ENCODE data around the gene SOS2. TPM values are rescaled to one million over a fixed set of nuclear protein-coding genes. Genes with fewer than 3 reads are reported as not detected.

Gene SOS2
- total and polyA plus RNA-seq, 10 of the 15 experiments (the other 5 are each of a cell fraction or from before 2014, with no cell fraction given): 2.1 to 16.8 (median 8.4) TPM

- ChIA-PET CTCF (interaction anchor here (1.1 to 6.0 kb wide), 3 partner anchors 10 to 239 kb away, joined by 3 to 34 read pairs (median 7); partner anchors contain the start of gene NEMF), POLR2A (interaction anchor here (0.5 to 1.2 kb wide), 4 partner anchors 8 to 169 kb away, joined by 3 to 5 read pairs (median 4); no protein-coding TSS in a partner anchor), RAD21 (ENCODE audit: unreplicated experiment) (no interaction called here), SMC1A (ENCODE audit: uncharacterized antibody, unreplicated experiment) (interaction anchor here (0.6 to 1.4 kb wide), 6 partner anchors 10 to 239 kb away, joined by 3 to 5 read pairs (median 3); partner anchors contain the start of gene NEMF)
- in situ Hi-C loops (cut with MboI): loop anchor here (10.0 kb wide), 1 partner anchor 227 kb away; no protein-coding TSS in a partner anchor
- WGBS (ENCODE audit: insufficient coverage, insufficient replicate concordance, low lambda C conversion rate, missing lambda C conversion rate): 89% methylated on average over 7 of the region's 7 CpGs
- no peaks in the 10 kb centered on the region for H3K79me2 ChIP-seq (ENCODE audit: control insufficient read depth, insufficient read depth, low read length)
- intact Hi-C loops (cut with micrococcal nuclease; ENCODE audit: unreplicated experiment): no loop called here
- no TSS peak for BruUV-seq (replicated peaks)
- peaks cover 30% of the 10 kb centered on the region for H3K4me1 ChIP-seq (ENCODE audit: control insufficient read depth, insufficient read depth, low read length)
- no peak overlapping the region for H3K4me3 ChIP-seq
- ATAC-seq (no peak), FAIRE-seq (no peak), DNase-seq (ENCODE audit: low read depth, low spot score) (no peak)
- H3K27me3 ChIP-seq (replicated peaks in 1 of 2; ENCODE audit: control insufficient read depth in 2 of 2, insufficient read depth in 2 of 2, low read length in 1 of 2): no peaks in the 10 kb centered on the region
- H3K36me3 ChIP-seq (ENCODE audit: control insufficient read depth in 2 of 2, insufficient read depth in 2 of 2, low read length in 1 of 2): no peaks in the 10 kb centered on the region; a peak in 1 of 4 replicates
- no peaks in the 10 kb centered on the region for H4K20me1 ChIP-seq (ENCODE audit: control insufficient read depth, insufficient read depth)
- no peak overlapping the region for H3K9ac ChIP-seq (ENCODE audit: control insufficient read depth, insufficient read depth, low read length)
- H3K27ac ChIP-seq (ENCODE audit: control insufficient read depth, insufficient read depth): no peak overlapping the region
- no peak overlapping the region for H2AFZ ChIP-seq (ENCODE audit: control insufficient read depth, low read depth, low read length)
- H3K9me3 ChIP-seq (replicated peaks; ENCODE audit: control insufficient read depth, insufficient read depth, low read length): no peaks in the 10 kb centered on the region
- no peak overlapping the region for H3K4me2 ChIP-seq (ENCODE audit: control insufficient read depth, insufficient read depth)
- TF ChIP-seq RUNX3 (IDR thresholded peaks at IDR 0.05; ENCODE audit: low read length): no peak
- TF ChIP-seq BACH1 (IDR thresholded peaks at IDR 0.05; ENCODE audit: borderline replicate concordance): no peak
- no peak for TF ChIP-seq FOS (IDR thresholded peaks at IDR 0.05; ENCODE audit: borderline replicate concordance, extremely low read depth, insufficient read length)
- TF ChIP-seq LARP7 (IDR thresholded peaks at IDR 0.05): no peak
- TF ChIP-seq MYC (IDR thresholded peaks at IDR 0.05; ENCODE audit: insufficient read depth, insufficient read length, insufficient replicate concordance, low read length, severe bottlenecking): no peak
- TF ChIP-seq HDGF (IDR thresholded peaks at IDR 0.05): no peak
- no peak for TF ChIP-seq USF2 (IDR thresholded peaks at IDR 0.05; ENCODE audit: borderline replicate concordance, low read depth, low read length)
- TF ChIP-seq RB1 (IDR thresholded peaks at IDR 0.05; ENCODE audit: borderline replicate concordance): no peak
- no peak for TF ChIP-seq NFYA (IDR thresholded peaks at IDR 0.05; ENCODE audit: borderline replicate concordance, low read depth, low read length)
- no peak for TF ChIP-seq JUND (IDR thresholded peaks at IDR 0.05; ENCODE audit: low read depth, low read length)
- TF ChIP-seq ZBTB40 (IDR thresholded peaks at IDR 0.05; ENCODE audit: borderline replicate concordance): no peak
- no peak for TF ChIP-seq CHD4 (IDR thresholded peaks at IDR 0.05)
- TF ChIP-seq RBBP5 (conservative IDR thresholded peaks at IDR 0.05): no peak
- TF ChIP-seq CEBPZ (IDR thresholded peaks at IDR 0.05; ENCODE audit: low read depth, low read length): no peak
- no peak for TF ChIP-seq EGR1 (IDR thresholded peaks at IDR 0.05; ENCODE audit: borderline replicate concordance in 1 of 2, low read depth in 2 of 2, low read length in 2 of 2)
- no peak for TF ChIP-seq SMARCA5 (IDR thresholded peaks at IDR 0.05)
Observed at GRCh38 chr14:50091240-50091913, 140.0 kb downstream of the SOS2 start.
